Medulla oblongata (tissue), 1 donor: ENCODE results near the gene AFM.

ENCODE experiments used
- DNase-seq: peaks from one replicate; pipeline ENCODE4 v3.0.0-alpha.2; 2015; ENCODE audit errors: extremely low spot score

AFM gene, protein sequence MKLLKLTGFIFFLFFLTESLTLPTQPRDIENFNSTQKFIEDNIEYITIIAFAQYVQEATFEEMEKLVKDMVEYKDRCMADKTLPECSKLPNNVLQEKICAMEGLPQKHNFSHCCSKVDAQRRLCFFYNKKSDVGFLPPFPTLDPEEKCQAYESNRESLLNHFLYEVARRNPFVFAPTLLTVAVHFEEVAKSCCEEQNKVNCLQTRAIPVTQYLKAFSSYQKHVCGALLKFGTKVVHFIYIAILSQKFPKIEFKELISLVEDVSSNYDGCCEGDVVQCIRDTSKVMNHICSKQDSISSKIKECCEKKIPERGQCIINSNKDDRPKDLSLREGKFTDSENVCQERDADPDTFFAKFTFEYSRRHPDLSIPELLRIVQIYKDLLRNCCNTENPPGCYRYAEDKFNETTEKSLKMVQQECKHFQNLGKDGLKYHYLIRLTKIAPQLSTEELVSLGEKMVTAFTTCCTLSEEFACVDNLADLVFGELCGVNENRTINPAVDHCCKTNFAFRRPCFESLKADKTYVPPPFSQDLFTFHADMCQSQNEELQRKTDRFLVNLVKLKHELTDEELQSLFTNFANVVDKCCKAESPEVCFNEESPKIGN

GRCh38 chr4:73481358-73481757 lies at the start of gene AFM:
AFM (plus strand) TSS chr4:73481745; CDS start chr4:73481776, 31 bp downstream.
- no peak for DNase-seq

DNA sequence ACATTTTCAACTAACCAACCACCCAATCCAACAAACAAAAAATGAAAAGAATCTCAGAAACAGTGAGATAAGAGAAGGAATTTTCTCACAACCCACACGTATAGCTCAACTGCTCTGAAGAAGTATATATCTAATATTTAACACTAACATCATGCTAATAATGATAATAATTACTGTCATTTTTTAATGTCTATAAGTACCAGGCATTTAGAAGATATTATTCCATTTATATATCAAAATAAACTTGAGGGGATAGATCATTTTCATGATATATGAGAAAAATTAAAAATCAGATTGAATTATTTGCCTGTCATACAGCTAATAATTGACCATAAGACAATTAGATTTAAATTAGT lies 49.8 kb upstream of the AFM start:
- no peak for DNase-seq

DNA sequence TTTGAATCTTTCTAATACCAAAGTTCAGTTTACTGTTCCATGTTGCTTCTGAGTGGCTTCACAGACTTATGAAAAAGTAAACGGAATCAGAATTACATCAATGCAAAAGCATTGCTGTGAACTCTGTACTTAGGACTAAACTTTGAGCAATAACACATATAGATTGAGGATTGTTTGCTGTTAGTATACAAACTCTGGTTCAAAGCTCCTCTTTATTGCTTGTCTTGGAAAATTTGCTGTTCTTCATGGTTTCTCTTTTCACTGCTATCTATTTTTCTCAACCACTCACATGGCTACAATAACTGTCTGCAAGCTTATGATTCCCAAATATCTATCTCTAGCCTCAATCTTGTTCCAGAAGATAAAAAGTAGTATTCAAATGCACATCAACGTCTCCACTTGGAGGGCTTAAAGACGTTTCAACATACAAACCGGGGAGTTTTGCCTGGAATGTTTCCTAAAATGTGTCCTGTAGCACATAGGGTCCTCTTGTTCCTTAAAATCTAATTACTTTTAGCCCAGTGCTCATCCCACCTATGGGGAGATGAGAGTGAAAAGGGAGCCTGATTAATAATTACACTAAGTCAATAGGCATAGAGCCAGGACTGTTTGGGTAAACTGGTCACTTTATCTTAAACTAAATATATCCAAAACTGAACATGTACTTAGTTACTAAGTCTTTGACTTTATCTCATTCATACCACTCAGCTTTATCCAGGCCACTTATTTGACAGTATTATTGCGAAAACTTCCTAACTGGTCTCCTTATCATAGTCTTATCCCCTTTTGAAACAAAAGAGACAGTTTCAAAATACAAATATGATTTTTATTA lies 49.2 kb upstream of the AFM start:
- DNase-seq = no peak

DNA sequence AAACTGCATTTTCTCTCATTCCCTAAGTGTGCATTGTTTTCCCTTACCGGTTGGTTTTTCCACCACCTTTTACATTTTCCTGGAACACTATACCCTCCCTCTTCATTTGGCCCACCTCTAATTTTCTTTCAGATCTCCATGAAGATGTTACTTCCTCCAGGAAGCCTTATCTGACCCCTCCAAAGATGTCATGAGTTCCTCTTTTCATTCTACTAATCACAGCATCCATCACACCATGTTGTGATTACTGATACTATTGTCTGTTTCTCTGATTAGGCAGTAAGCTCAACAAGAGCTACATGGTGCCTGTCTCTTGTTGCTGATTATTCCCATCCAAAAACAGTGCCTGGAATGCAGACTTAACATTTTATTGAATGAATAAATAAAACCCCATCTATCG lies 48.4 kb upstream of the AFM start:
- no peak for DNase-seq

GRCh38 chr4:73434311-73434710 lies 47.2 kb upstream of the AFM start:
- no peak for DNase-seq

- DNase-seq = no peak
These were observed 45.6 kb upstream of the AFM start, which contains the start of gene AFP for GRCh38 chr4:73435984-73436383. AFP (plus strand) TSS chr4:73436221; CDS start chr4:73436263, 42 bp downstream.

GRCh38 chr4:73436674-73437557 lies 44.6 kb upstream of the AFM start:
- no peak for DNase-seq

GRCh38 chr4:73437558-73437956 lies 44.0 kb upstream of the AFM start:
- no peak for DNase-seq

- no peak for DNase-seq
These were observed 43.5 kb upstream of the AFM start for GRCh38 chr4:73438048-73438447.

DNA sequence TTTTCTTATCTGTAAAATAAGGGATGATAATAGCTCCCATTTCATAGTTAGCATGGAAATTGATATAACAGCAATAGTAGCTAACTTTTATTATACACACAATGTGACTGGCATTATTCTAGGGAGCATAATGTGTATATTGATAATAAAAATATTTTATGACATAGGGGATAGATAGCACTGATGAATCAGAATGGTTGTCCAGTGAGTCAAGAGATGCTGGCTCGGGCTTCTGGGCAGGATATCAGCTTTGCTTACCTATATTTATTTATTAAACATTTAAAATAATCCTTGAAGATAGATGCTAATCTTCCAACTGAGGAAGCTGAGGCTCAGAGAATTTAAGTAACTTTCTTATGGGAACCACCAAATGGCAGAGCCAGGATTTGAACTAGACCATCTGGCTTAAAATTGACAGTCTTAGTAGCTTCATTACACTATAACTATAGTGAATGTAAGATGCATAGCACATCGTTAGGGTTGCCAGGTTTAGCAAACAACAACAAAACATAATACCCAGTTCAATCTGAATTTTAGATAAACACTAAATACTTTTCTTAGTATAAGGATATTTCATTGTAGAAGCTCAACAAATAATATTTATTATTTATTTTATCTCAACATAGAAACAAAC lies 42.8 kb upstream of the AFM start:
- DNase-seq = no peak

DNA sequence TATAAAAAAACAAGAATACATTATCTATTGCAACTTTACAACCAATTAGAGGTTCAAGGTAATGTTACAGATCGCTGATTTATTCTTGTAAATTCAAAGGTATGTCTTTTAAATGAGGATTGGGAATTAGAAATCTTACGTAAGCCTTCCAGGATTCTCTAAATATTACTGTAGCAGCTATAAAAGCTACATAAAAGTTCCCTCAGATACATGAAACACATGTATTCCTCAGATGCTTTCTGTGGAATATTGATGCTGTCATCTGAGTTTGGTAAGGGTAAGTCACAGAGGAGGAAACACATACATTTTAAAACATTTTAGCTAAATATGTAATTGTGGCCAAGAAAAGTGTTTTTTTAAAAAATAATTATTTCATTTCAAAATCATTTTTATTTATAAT lies 42.1 kb upstream of the AFM start:
- DNase-seq = no peak

- DNase-seq = no peak
These were observed 41.6 kb upstream of the AFM start for GRCh38 chr4:73439991-73440390.

- DNase-seq = no peak
These were observed 40.9 kb upstream of the AFM start for GRCh38 chr4:73440653-73441052.

GRCh38 chr4:73442275-73442674 lies 39.3 kb upstream of the AFM start:
- no peak for DNase-seq

DNA sequence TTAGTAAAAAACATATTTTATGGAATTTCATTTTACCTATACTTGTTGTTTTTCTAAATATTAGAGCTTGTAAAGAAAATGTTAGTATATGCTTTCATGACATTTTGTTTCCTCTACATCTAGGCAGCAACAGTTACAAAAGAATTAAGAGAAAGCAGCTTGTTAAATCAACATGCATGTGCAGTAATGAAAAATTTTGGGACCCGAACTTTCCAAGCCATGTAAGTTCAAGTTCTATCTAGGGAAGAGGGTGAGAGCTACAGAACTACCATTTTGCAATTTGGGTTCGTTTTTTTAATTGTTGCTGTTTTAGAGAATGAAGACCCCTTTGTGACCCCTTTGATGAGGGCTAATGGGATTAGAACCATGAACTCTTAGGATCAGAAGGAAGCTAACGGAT lies 38.3 kb upstream of the AFM start:
- DNase-seq = no peak

GRCh38 chr4:73445383-73446335 lies 35.9 kb upstream of the AFM start:
- DNase-seq = no peak

DNA sequence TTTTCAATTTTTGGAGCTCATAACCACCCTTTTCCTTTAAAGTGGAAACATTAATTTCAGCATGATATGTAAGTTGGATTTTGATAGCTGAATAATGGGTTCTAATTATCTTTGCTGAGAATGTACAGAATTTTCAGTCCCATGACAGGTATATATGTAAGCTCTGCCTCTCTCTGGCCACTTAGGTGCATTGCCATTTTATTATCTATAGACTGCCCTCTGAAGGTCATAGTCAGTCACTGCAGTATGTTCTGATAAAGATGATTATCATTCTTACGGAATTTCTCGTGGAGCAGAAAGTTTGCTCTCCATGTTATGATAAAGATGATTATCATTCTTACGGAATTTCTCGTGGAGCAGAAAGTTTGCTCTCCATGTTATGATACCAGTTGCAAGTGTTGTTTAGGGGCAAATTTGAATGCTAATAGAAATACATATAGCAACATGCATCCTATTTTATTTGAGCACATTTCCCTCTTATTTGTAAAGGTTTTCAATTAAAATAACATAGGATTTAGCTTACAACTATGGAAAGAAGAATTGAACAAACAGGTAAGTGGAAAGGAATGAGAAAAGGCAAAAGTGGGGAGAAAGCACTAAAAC lies 35.1 kb upstream of the AFM start:
- DNase-seq = peak; percentile 45

GRCh38 chr4:73447671-73448070 lies 33.9 kb upstream of the AFM start:
- DNase-seq = no peak

DNA sequence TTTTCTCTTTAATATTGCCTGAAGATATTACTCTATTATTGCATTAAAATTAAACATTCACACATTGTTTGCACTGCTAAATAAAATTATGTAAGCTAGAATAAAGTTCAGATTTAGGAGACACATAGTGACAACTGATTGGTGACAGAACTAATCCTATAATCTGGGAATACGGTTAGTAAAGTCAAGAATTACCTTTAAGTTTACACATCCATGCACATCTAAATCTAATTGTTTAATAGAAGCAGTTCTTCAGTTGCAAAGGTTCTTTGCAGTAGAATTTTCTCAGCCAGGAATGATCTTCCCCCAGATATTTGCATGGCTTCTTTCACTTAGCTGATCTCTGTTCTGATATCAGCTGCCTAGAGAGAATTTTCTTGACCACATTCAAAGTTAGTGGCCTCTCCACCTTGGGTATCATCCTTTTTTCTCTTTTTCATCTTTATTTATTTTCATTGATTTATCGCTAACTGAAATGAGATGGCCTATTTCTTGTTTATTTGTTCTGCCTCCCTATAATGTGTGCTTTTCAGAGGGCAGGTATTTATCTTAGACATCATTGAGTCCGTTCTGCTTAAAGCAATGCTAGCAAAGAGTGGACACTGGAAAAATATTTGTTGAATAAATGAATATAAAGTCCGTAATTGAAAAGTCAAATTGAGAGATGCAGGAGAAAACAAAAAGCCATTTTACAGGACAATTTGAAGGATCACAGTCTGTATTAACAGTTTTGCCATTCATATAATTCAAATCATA lies 32.9 kb upstream of the AFM start:
- DNase-seq = no peak
